Measurements from ENCODE around the gene PCCA.

The PCCA gene

DNA sequence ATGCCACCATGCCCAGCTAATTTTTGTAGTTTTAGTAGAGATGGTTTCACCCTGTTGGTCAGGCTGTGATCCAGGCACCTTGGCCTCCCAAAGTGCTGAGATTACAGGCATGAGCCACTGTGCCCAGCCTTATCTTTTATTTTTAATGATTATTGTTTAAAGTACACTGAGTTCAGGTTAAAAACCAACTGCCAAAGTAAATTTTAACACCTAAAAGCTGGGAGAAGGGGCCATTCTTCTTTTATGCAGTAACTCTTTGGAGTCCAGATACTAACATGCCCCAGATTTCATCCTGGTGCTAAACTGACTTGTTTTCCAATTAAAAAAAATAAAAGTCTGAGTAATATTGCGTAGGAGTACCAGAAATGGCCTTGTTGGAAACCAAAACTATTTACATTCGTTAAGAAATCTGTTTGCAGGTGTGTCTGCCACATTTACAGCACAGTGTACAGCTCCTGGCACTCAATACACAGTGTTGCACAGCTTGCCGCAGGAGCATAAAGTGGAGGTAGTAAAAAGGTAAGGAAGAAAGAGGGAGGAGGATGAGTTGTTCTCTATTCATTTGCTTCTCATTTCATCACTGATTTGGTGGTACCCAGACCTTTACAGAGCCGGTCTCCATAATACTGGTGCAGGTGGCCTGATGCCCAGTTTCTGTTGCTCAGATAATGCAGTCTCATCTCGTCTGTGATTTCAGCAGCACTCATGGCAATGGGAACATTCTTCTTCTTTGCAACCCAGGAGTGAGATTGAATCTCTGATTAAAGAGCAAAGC is 108.9 kb downstream of the PCCA start:
- H3K9me3 ChIP-seq (ENCODE audit: low read length), result no peaks in the 10 kb centered on the region
- no peak overlapping the region for H3K9ac ChIP-seq (ENCODE audit: low read length)
- no peaks in the 10 kb centered on the region for H3K36me3 ChIP-seq (ENCODE audit: insufficient read depth, low read length)
- H3K79me2 ChIP-seq (ENCODE audit: insufficient read depth, low read length), result no peaks in the 10 kb centered on the region
- H3K4me2 ChIP-seq (ENCODE audit: low read length), result no peak overlapping the region
- H3K4me1 ChIP-seq (ENCODE audit: insufficient read depth, low read length, severe bottlenecking), result no peaks in the 10 kb centered on the region
- no peaks in the 10 kb centered on the region for H3K27me3 ChIP-seq (ENCODE audit: insufficient read depth, low read length)
- no peak overlapping the region for H3K4me3 ChIP-seq (ENCODE audit: low read depth, low read length, poor library complexity, severe bottlenecking)
- no peak overlapping the region for H2AFZ ChIP-seq (ENCODE audit: low read length)
- H3K9me2 ChIP-seq (ENCODE audit: low read depth, low read length), result no peaks in the 10 kb centered on the region; the same call in 1 of the 2 replicates
- no peaks in the 10 kb centered on the region for H3F3A ChIP-seq (ENCODE audit: insufficient read depth, low read length)
- TF ChIP-seq EZH2 (IDR thresholded peaks at IDR 0.05; ENCODE audit: borderline replicate concordance, low read length) (no peak), CTCF (IDR thresholded peaks at IDR 0.05; ENCODE audit: low read length) (no peak)
- H4K20me1 ChIP-seq (ENCODE audit: insufficient read depth, low read length), result no peaks in the 10 kb centered on the region
- H3K27ac ChIP-seq (ENCODE audit: low read depth, low read length, poor library complexity, severe bottlenecking), result no peak overlapping the region

DNA sequence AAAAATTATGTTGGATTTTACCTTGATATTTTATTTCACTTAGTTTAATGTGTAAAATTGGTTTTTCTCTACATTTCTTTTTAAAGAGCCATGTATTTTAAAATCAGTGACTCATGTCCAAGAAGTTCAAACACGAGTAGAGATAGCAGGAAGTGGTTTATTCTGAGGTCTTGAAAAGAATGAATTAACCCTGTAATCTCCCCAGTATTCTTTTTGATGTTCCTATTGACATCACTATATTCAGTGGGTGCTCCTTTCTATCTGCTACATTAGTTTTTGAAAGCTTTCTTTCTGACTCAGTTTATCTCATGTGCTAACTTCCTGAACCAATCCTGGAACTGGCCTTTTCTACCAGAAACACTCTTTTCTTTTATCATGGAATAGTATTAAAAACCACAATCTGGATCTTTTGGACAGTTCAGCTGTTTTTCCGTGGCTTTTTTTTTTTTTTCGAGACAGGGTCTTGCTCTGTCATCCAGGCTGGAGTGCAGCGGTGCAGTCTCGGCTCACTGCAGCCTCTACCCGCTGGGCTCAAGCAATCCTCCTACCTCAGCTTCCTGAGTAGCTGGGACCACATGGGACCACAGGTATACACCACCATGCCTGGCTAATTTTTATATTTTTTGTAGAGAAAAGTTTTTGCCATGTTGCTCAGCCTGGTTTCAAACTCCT is 114.9 kb downstream of the PCCA start:
- H3K9ac ChIP-seq (ENCODE audit: low read length), result no peak overlapping the region
- H3F3A ChIP-seq (ENCODE audit: insufficient read depth, low read length), result no peaks in the 10 kb centered on the region

DNA sequence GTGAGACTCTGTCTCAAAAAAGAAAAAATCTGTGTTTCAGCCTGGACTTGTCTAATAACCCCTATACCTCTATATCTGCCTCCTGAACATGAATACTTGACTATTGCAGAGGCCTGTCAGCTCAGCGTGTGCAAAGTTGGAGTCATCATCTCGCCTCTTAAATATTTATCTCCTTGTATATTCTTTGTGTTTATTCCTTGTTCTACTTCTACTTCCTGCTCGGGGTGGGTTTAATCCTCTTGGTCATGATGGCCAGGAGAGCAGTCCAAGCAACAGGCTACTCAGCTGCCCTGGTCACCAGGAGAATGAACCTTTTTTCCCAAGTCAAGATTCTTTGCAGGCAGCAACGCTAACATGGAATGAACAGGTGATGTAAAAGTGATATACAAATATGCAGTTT is 119.1 kb downstream of the PCCA start:
- no peaks in the 10 kb centered on the region for H3K4me1 ChIP-seq (ENCODE audit: insufficient read depth, low read length, severe bottlenecking)

More for the DNA sequence above, 114.9 kb downstream of the PCCA start:
- Histone ChIP-seq H3K4me2 (ENCODE audit: low read length) (no peak overlapping the region), H3K9me2 (ENCODE audit: low read depth, low read length) (no peaks in the 10 kb centered on the region; the same call in 1 of the 2 replicates), H3K79me2 (ENCODE audit: insufficient read depth, low read length) (no peaks in the 10 kb centered on the region), H3K27ac (ENCODE audit: low read depth, low read length, poor library complexity, severe bottlenecking) (no peak overlapping the region), H4K20me1 (ENCODE audit: insufficient read depth, low read length) (no peaks in the 10 kb centered on the region), H2AFZ (ENCODE audit: low read length) (no peak overlapping the region), H3K9me3 (ENCODE audit: low read length) (no peaks in the 10 kb centered on the region), H3K27me3 (ENCODE audit: insufficient read depth, low read length) (no peaks in the 10 kb centered on the region), H3K36me3 (ENCODE audit: insufficient read depth, low read length) (no peaks in the 10 kb centered on the region), H3K4me1 (ENCODE audit: insufficient read depth, low read length, severe bottlenecking) (no peaks in the 10 kb centered on the region), H3K4me3 (ENCODE audit: low read depth, low read length, poor library complexity, severe bottlenecking) (no peak overlapping the region)
- TF ChIP-seq CTCF (IDR thresholded peaks at IDR 0.05; ENCODE audit: low read length) (no peak), EZH2 (IDR thresholded peaks at IDR 0.05; ENCODE audit: borderline replicate concordance, low read length) (no peak)

More for the DNA sequence above, 119.1 kb downstream of the PCCA start:
- no peaks in the 10 kb centered on the region for H3K27me3 ChIP-seq (ENCODE audit: insufficient read depth, low read length)
- H3K9me2 ChIP-seq (ENCODE audit: low read depth, low read length), result no peaks in the 10 kb centered on the region
- no peak overlapping the region for H3K9ac ChIP-seq (ENCODE audit: low read length)
- no peaks in the 10 kb centered on the region for H3K9me3 ChIP-seq (ENCODE audit: low read length)
- H3K27ac ChIP-seq (ENCODE audit: low read depth, low read length, poor library complexity, severe bottlenecking), result no peak overlapping the region
- H3K79me2 ChIP-seq (ENCODE audit: insufficient read depth, low read length), result no peaks in the 10 kb centered on the region
- TF ChIP-seq CTCF (IDR thresholded peaks at IDR 0.05; ENCODE audit: low read length) (no peak), EZH2 (IDR thresholded peaks at IDR 0.05; ENCODE audit: borderline replicate concordance, low read length) (no peak)
- H2AFZ ChIP-seq (ENCODE audit: low read length), result no peak overlapping the region
- H3K4me3 ChIP-seq (ENCODE audit: low read depth, low read length, poor library complexity, severe bottlenecking), result no peak overlapping the region
- H4K20me1 ChIP-seq (ENCODE audit: insufficient read depth, low read length), result no peaks in the 10 kb centered on the region
- H3F3A ChIP-seq (ENCODE audit: insufficient read depth, low read length), result no peaks in the 10 kb centered on the region
- H3K36me3 ChIP-seq (ENCODE audit: insufficient read depth, low read length), result no peaks in the 10 kb centered on the region
- no peak overlapping the region for H3K4me2 ChIP-seq (ENCODE audit: low read length)

All from OCI-LY1 (cell line).